OCI-LY1 (cell line): Measurements from ENCODE around the gene SERPINE3.

Experiments
- H2AFZ ChIP-seq: fragments of 200-600 bp; sonication (generic), shearing (Covaris generic); 2 replicates; pipeline ENCODE4 v1.6.0; 2014; ENCODE audit warnings: antibody characterized with exemption, mild to moderate bottlenecking, low read length
- H3F3A ChIP-seq: fragments of 200-600 bp; sonication (generic), shearing (Covaris generic); 2 replicates; pipeline ENCODE4 v1.6.0; 2014; ENCODE audit warnings: mild to moderate bottlenecking, antibody characterized with exemption, low read length, moderate library complexity; ENCODE audit not compliant: insufficient read depth
- H3K27ac ChIP-seq: fragments of 200-600 bp; sonication (generic); 2 replicates; pipeline ENCODE4 v1.5.1; 2014; ENCODE audit warnings: low read length, mixed run types, mild to moderate bottlenecking, low read depth; ENCODE audit not compliant: poor library complexity, severe bottlenecking
- H3K27me3 ChIP-seq: fragments of 200-600 bp; sonication (generic); 2 replicates; pipeline ENCODE4 v1.6.0; 2014; ENCODE audit warnings: antibody characterized with exemption, mild to moderate bottlenecking, low read length, moderate library complexity; ENCODE audit not compliant: insufficient read depth
- H3K36me3 ChIP-seq: fragments of 200-600 bp; sonication (generic); 2 replicates; pipeline ENCODE4 v1.6.1; 2014; ENCODE audit warnings: mild to moderate bottlenecking, antibody characterized with exemption, low read length, moderate library complexity, mixed read lengths; ENCODE audit not compliant: insufficient read depth
- H3K4me1 ChIP-seq: fragments of 200-600 bp; sonication (generic); 2 replicates; pipeline ENCODE4 v1.5.1; 2014; ENCODE audit warnings: mild to moderate bottlenecking, low read length, moderate library complexity; ENCODE audit not compliant: insufficient read depth, severe bottlenecking
- H3K4me2 ChIP-seq: fragments of 200-600 bp; sonication (generic), shearing (Covaris generic); 2 replicates; pipeline ENCODE4 v1.6.1; 2014; ENCODE audit warnings: low read length
- H3K4me3 ChIP-seq: fragments of 200-600 bp; sonication (generic); 2 replicates; pipeline ENCODE4 v1.5.1; 2014; ENCODE audit warnings: low read length, low read depth, mild to moderate bottlenecking, mixed read lengths; ENCODE audit not compliant: poor library complexity, severe bottlenecking
- H3K79me2 ChIP-seq: fragments of 200-600 bp; shearing (Covaris generic); 2 replicates; pipeline ENCODE4 v1.6.1; 2016; ENCODE audit warnings: mixed run types, low read length, mixed read lengths; ENCODE audit not compliant: insufficient read depth
- H3K9ac ChIP-seq: fragments of 200-600 bp; sonication (generic), shearing (Covaris generic); 2 replicates; pipeline ENCODE4 v1.6.1; 2014; ENCODE audit warnings: mild to moderate bottlenecking, low read length, mixed read lengths
- H3K9me2 ChIP-seq: fragments of 200-600 bp; sonication (generic), shearing (Covaris generic); 2 replicates; pipeline ENCODE4 v1.6.1; 2014; ENCODE audit warnings: low read depth, mild to moderate bottlenecking, low read length, mixed read lengths
- H3K9me3 ChIP-seq: fragments of 200-600 bp; shearing (Covaris generic); 2 replicates; pipeline ENCODE4 v1.6.1; 2014; ENCODE audit warnings: low read length, mixed read lengths
- H4K20me1 ChIP-seq: fragments of 200-600 bp; sonication (generic), shearing (Covaris generic); 2 replicates; pipeline ENCODE4 v1.6.0; 2016; ENCODE audit warnings: mild to moderate bottlenecking, low read length; ENCODE audit not compliant: insufficient read depth
- CTCF ChIP-seq: fragments of 200-600 bp; sonication (generic), shearing (Covaris generic); IDR thresholded peaks from 2 replicates; pipeline ENCODE4 v1.5.1; 2017; ENCODE audit warnings: mild to moderate bottlenecking, antibody characterized with exemption, low read length, moderate library complexity, mixed read lengths
- EZH2 ChIP-seq: fragments of 200-600 bp; sonication (generic), shearing (Covaris generic); IDR thresholded peaks from 2 replicates; pipeline ENCODE4 v1.8.0; 2017; ENCODE audit warnings: borderline replicate concordance, mixed run types, mild to moderate bottlenecking, antibody characterized with exemption, low read length, moderate library complexity, mixed read lengths

The SERPINE3 gene

GRCh38 chr13:51360489-51360888 is 21.0 kb downstream of the SERPINE3 start:
- no peak overlapping the region for H3K4me2 ChIP-seq
- H3K27me3 ChIP-seq: no peaks in the 10 kb centered on the region
- no peaks in the 10 kb centered on the region for H3F3A ChIP-seq
- TF ChIP-seq EZH2 (no peak), CTCF (no peak)
- no peak overlapping the region for H3K9ac ChIP-seq
- H4K20me1 ChIP-seq: no peaks in the 10 kb centered on the region
- no peak overlapping the region for H2AFZ ChIP-seq
- H3K4me1 ChIP-seq: no peaks in the 10 kb centered on the region
- no peaks in the 10 kb centered on the region for H3K9me3 ChIP-seq
- H3K4me3 ChIP-seq: no peak overlapping the region
- no peaks in the 10 kb centered on the region for H3K79me2 ChIP-seq
- H3K36me3 ChIP-seq: peaks cover 39% of the 10 kb centered on the region
- no peaks in the 10 kb centered on the region for H3K9me2 ChIP-seq
- no peak overlapping the region for H3K27ac ChIP-seq

GRCh38 chr13:51361106-51361505 is 21.6 kb downstream of the SERPINE3 start:
- Histone ChIP-seq H4K20me1 (no peaks in the 10 kb centered on the region), H3K27ac (no peak overlapping the region), H3K4me3 (no peak overlapping the region), H3K9me3 (no peaks in the 10 kb centered on the region), H3K27me3 (no peaks in the 10 kb centered on the region), H3K36me3 (peaks cover 44% of the 10 kb centered on the region), H3K4me2 (no peak overlapping the region), H3K4me1 (no peaks in the 10 kb centered on the region), H3F3A (no peaks in the 10 kb centered on the region), H3K9ac (no peak overlapping the region), H3K9me2 (no peaks in the 10 kb centered on the region), H2AFZ (no peak overlapping the region), H3K79me2 (no peaks in the 10 kb centered on the region)
- TF ChIP-seq EZH2 (no peak), CTCF (no peak)

GRCh38 chr13:51363625-51364024 is 24.1 kb downstream of the SERPINE3 start:
- H2AFZ ChIP-seq: no peak overlapping the region
- no peaks in the 10 kb centered on the region for H3K9me3 ChIP-seq
- no peaks in the 10 kb centered on the region for H3K4me1 ChIP-seq
- no peak for TF ChIP-seq CTCF
- no peak for TF ChIP-seq EZH2
- no peaks in the 10 kb centered on the region for H3K9me2 ChIP-seq
- H3K4me2 ChIP-seq: no peak overlapping the region
- no peaks in the 10 kb centered on the region for H3K79me2 ChIP-seq
- no peaks in the 10 kb centered on the region for H3K27me3 ChIP-seq
- no peak overlapping the region for H3K27ac ChIP-seq
- no peaks in the 10 kb centered on the region for H3F3A ChIP-seq
- no peaks in the 10 kb centered on the region for H4K20me1 ChIP-seq
- H3K36me3 ChIP-seq: peaks cover 69% of the 10 kb centered on the region
- no peak overlapping the region for H3K9ac ChIP-seq
- no peak overlapping the region for H3K4me3 ChIP-seq
